ENCODE measurements around the gene IGF2.

IGF2 gene

DNA sequence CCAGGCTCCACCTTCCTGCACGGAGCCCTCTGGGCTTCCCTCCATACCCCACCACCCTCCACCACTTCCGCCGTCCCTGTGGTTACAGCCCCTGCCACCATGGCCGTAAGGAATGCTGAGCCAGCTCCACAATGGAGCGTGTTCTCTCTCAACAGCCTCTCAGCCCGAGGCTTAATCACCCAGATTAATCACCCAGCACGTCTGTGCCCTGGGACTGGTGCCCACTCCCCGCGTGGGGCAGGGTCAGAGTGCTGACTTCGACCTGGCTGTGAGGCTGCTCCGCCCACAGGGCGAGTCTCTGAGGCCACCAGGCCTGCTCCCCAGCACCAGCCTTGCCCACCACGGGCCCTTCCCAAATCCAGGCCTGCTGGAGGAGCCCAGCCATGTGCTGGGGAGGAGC lies 36.5 kb upstream of the IGF2 start:
- Histone ChIP-seq H3K27ac (replicated peaks) (no peak overlapping the region), H3K4me3 (replicated peaks; ENCODE audit: insufficient read depth, low read length) (no peak overlapping the region), H3K27me3 (ENCODE audit: insufficient read depth, poor library complexity, severe bottlenecking) (peaks cover 11% of the 10 kb centered on the region)
- TF ChIP-seq, protein P1, sequence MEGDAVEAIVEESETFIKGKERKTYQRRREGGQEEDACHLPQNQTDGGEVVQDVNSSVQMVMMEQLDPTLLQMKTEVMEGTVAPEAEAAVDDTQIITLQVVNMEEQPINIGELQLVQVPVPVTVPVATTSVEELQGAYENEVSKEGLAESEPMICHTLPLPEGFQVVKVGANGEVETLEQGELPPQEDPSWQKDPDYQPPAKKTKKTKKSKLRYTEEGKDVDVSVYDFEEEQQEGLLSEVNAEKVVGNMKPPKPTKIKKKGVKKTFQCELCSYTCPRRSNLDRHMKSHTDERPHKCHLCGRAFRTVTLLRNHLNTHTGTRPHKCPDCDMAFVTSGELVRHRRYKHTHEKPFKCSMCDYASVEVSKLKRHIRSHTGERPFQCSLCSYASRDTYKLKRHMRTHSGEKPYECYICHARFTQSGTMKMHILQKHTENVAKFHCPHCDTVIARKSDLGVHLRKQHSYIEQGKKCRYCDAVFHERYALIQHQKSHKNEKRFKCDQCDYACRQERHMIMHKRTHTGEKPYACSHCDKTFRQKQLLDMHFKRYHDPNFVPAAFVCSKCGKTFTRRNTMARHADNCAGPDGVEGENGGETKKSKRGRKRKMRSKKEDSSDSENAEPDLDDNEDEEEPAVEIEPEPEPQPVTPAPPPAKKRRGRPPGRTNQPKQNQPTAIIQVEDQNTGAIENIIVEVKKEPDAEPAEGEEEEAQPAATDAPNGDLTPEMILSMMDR (IDR thresholded peaks at IDR 0.05; ENCODE audit: insufficient read depth, low read length) = no peak
- TF ChIP-seq REST (IDR thresholded peaks at IDR 0.05; ENCODE audit: insufficient replicate concordance, low read depth) (no peak), POLR2AphosphoS5 (IDR thresholded peaks at IDR 0.05; ENCODE audit: low read depth) (no peak), GABPA (IDR thresholded peaks at IDR 0.05; ENCODE audit: low read depth) (no peak), SPI1 (IDR thresholded peaks at IDR 0.05; ENCODE audit: borderline replicate concordance, low read depth) (no peak)
- no peak for DNase-seq (ENCODE audit: low read depth in 1 of 2, low spot score in 1 of 2)

GRCh38 chr11:2174361-2174760 lies 35.2 kb upstream of the IGF2 start:
- no peak overlapping the region for H3K27ac ChIP-seq (replicated peaks)
- no peak for DNase-seq (ENCODE audit: low read depth in 1 of 2, low spot score in 1 of 2)
- peaks cover 19% of the 10 kb centered on the region for H3K27me3 ChIP-seq (ENCODE audit: insufficient read depth, poor library complexity, severe bottlenecking)
- H3K4me3 ChIP-seq (replicated peaks; ENCODE audit: insufficient read depth, low read length) = no peak overlapping the region
- TF ChIP-seq SPI1 (IDR thresholded peaks at IDR 0.05; ENCODE audit: borderline replicate concordance, low read depth) (no peak), POLR2AphosphoS5 (IDR thresholded peaks at IDR 0.05; ENCODE audit: low read depth) (no peak), GABPA (IDR thresholded peaks at IDR 0.05; ENCODE audit: low read depth) (no peak), REST (IDR thresholded peaks at IDR 0.05; ENCODE audit: insufficient replicate concordance, low read depth) (no peak)
- TF ChIP-seq, protein P1 (IDR thresholded peaks at IDR 0.05; ENCODE audit: insufficient read depth, low read length) = no peak

- H3K27ac ChIP-seq (replicated peaks) = no peak overlapping the region
- DNase-seq (ENCODE audit: low read depth in 1 of 2, low spot score in 1 of 2) = no peak
- no peak for TF ChIP-seq SPI1 (IDR thresholded peaks at IDR 0.05; ENCODE audit: borderline replicate concordance, low read depth)
- no peak overlapping the region for H3K4me3 ChIP-seq (replicated peaks; ENCODE audit: insufficient read depth, low read length)
- peaks cover 23% of the 10 kb centered on the region for H3K27me3 ChIP-seq (ENCODE audit: insufficient read depth, poor library complexity, severe bottlenecking)
These were observed 34.6 kb upstream of the IGF2 start for GRCh38 chr11:2173761-2174160.

DNA sequence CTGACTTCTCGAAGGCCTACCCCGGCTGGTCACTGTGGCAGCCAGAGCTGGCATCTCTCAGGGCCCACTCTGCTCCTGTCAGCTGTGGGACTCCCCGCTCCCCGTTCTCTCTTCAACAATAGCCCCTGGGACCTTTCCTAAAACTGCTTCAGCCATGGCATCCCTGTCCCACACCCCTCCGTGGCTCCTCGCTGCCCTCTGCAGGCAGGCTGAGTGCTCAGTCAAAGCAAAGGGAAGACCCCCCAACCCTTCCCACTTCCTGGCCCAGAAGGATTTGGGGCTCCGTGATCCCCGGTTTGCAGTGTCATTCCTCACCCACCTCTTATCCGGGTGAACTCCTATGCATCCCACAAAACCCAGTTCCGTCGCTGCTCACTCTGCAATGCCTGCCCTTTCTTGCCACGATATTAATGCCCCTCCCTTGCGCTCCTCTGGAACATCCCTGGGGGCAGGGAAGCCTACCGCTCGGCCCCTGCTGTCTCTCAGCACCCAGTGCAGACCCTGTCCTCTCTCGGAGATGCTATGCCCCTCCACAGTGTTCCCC lies 34.0 kb upstream of the IGF2 start:
- DNase-seq (ENCODE audit: low read depth in 1 of 2, low spot score in 1 of 2) = no peak
- TF ChIP-seq REST (IDR thresholded peaks at IDR 0.05; ENCODE audit: insufficient replicate concordance, low read depth) = no peak
- TF ChIP-seq GABPA (IDR thresholded peaks at IDR 0.05; ENCODE audit: low read depth) = no peak
- no peak for TF ChIP-seq SPI1 (IDR thresholded peaks at IDR 0.05; ENCODE audit: borderline replicate concordance, low read depth)
- Histone ChIP-seq H3K27ac (replicated peaks) (no peak overlapping the region), H3K27me3 (ENCODE audit: insufficient read depth, poor library complexity, severe bottlenecking) (peaks cover 23% of the 10 kb centered on the region), H3K4me3 (replicated peaks; ENCODE audit: insufficient read depth, low read length) (no peak overlapping the region)

All from HL-60 (cell line).